Kidney (tissue), 14 donors: Measurements from ENCODE around the gene PARP8. TPM values are rescaled to one million over a fixed set of nuclear protein-coding genes. Genes with fewer than 3 reads are reported as not detected.
"Not testable (repeated sequence)": the region's sequence is repeated elsewhere in the genome, so short reads cannot be mapped to it uniquely, and the experiment has no call there.

Experiments used
- DNase-seq, 5 donors: peaks; one replicate each; pipeline ENCODE4 v3.0.0-alpha.2; 2013 to 2020
- FAIRE-seq: peaks from 2 replicates; lab custom pipeline; 2012; peaks lifted over from hg19 to GRCh38; lab: Jason Lieb, UNC
- H3K27ac ChIP-seq, 2 donors: one replicate each; pipeline ENCODE4 v1.7.0; 2013; ENCODE audit warnings: low read depth in 2 of 2, low read length in 2 of 2, inconsistent platforms in 1 of 2
- H3K27me3 ChIP-seq: one replicate; pipeline ENCODE4 v1.7.1; 2013; ENCODE audit warnings: low read length, inconsistent platforms; ENCODE audit not compliant: control insufficient read depth, insufficient read depth
- H3K36me3 ChIP-seq, 3 donors: one replicate each; pipeline versions ENCODE4 v1.7.0 to v1.7.1; 2013; ENCODE audit warnings: low read length in 3 of 3, control low read depth in 1 of 3, inconsistent platforms in 1 of 3; ENCODE audit not compliant: insufficient read depth in 3 of 3, control insufficient read depth in 2 of 3
- H3K4me1 ChIP-seq, 3 donors: one replicate each; pipeline versions ENCODE4 v1.7.0 to v1.7.1; 2013; ENCODE audit warnings: low read length in 3 of 3, inconsistent platforms in 1 of 3, low read depth in 1 of 3; ENCODE audit not compliant: control insufficient read depth in 2 of 3, insufficient read depth in 2 of 3
- H3K4me3 ChIP-seq, 3 donors: one replicate each; pipeline versions ENCODE4 v1.7.0 to v1.8.1; 2013; ENCODE audit warnings: low read length in 3 of 3, control low read depth in 1 of 3, inconsistent platforms in 1 of 3
- H3K9ac ChIP-seq, 3 donors: one replicate each; pipeline versions ENCODE4 v1.7.0 to v1.7.1; 2013; ENCODE audit warnings: low read length in 3 of 3, control low read depth in 1 of 3, inconsistent platforms in 1 of 3
- H3K9me3 ChIP-seq, 3 donors: one replicate each; pipeline versions ENCODE4 v1.7.0 to v1.7.1; 2013; ENCODE audit warnings: low read length in 3 of 3, control low read depth in 1 of 3, inconsistent platforms in 1 of 3; ENCODE audit not compliant: control insufficient read depth in 2 of 3, insufficient read depth in 1 of 3
- CTCF ChIP-seq: IDR thresholded peaks from 3 replicates; pipeline ENCODE4 v1.5.1; 2012; ENCODE audit warnings: mild to moderate bottlenecking, moderate library complexity, borderline replicate concordance; ENCODE audit not compliant: insufficient read depth; ENCODE audit errors: extremely low read depth
- intact Hi-C: fragments of 100-400 bp; cut with DNase I; formaldehyde crosslinking; loops from one replicate; pipeline ENCODE4 v1.11.1; 2022
- polyA plus RNA-seq: library from polyadenylated mRNA; stranded (reverse); fragments of 350-450 nt; fragmentation: Illumina TruSeq; extraction: RNeasy Lipid Tissue Mini Kit (QIAGEN cat#74804); gene quantifications from one replicate; pipeline ENCODE4 v1.2.3, GENCODE V29; 2014; ENCODE audit warnings: low read depth, low replicate concordance; ENCODE audit not compliant: insufficient read depth
- total RNA-seq: library from RNA; stranded (reverse); fragmentation: NEBNext Ultra II Directional; extraction: Animal tissue kit (Norgen Biotek cat#: 25700); gene quantifications from one replicate; pipeline ENCODE4 v1.2.1, GENCODE V29; 2021
- donor health status: control.
- donor health status: control.
- donor health status: control.
- donor health status: control.
- donor health status: control.
- donor health status: DM: yes; HTN: yes; CAD: no.
- donor health status: Normal renal cell carcinoma (clear cell type).

Gene PARP8
- total and polyA plus RNA-seq, 2 donors from 2014 or later: 3.4 to 42.5 TPM

GRCh38 chr5:50691399-50692016 is 25.1 kb downstream of the PARP8 start:
- Histone ChIP-seq H3K4me1 (no peaks in the 10 kb centered on the region), H3K27ac (no peak overlapping the region), H3K27me3 (no peaks in the 10 kb centered on the region), H3K4me3 (no peak overlapping the region), H3K9ac (no peak overlapping the region), H3K9me3 (no peaks in the 10 kb centered on the region), H3K36me3 (no peaks in the 10 kb centered on the region)
- no peak for FAIRE-seq
- intact Hi-C loops: no loop called here
- DNase-seq: no peak
- TF ChIP-seq CTCF: no peak

- no peak overlapping the region for H3K27ac ChIP-seq
- DNase-seq (no peak), FAIRE-seq (no peak)
- no peaks in the 10 kb centered on the region for H3K9me3 ChIP-seq
- no peaks in the 10 kb centered on the region for H3K27me3 ChIP-seq
- H3K4me3 ChIP-seq: no peak overlapping the region
- no peaks in the 10 kb centered on the region for H3K36me3 ChIP-seq
- H3K4me1 ChIP-seq: no peaks in the 10 kb centered on the region
- no peak overlapping the region for H3K9ac ChIP-seq
- no peak for TF ChIP-seq CTCF
- intact Hi-C loops: no loop called here
Measured at GRCh38 chr5:50694027-50694590, 27.7 kb downstream of the PARP8 start.

GRCh38 chr5:50694626-50695025 is 28.2 kb downstream of the PARP8 start:
- H3K4me1 ChIP-seq, H3K36me3 ChIP-seq, H3K9ac ChIP-seq, H3K4me3 ChIP-seq, H3K9me3 ChIP-seq, H3K27me3 ChIP-seq, H3K27ac ChIP-seq, DNase-seq, intact Hi-C loops, FAIRE-seq: not testable (repeated sequence)

- Histone ChIP-seq H3K36me3 (no peaks in the 10 kb centered on the region), H3K9me3 (no peaks in the 10 kb centered on the region), H3K4me3 (no peak overlapping the region), H3K9ac (no peak overlapping the region), H3K27me3 (no peaks in the 10 kb centered on the region), H3K27ac (no peak overlapping the region), H3K4me1 (no peaks in the 10 kb centered on the region)
- intact Hi-C loops: no loop called here
- TF ChIP-seq CTCF: no peak
- DNase-seq (no peak), FAIRE-seq (no peak)
Measured at GRCh38 chr5:50697739-50698138, 31.3 kb downstream of the PARP8 start.
